Posterior cingulate gyrus (tissue), 11 donors: ENCODE results near the gene KIF1B.
A peak's percentile ranks its signal among the peaks of the same experiment; 100 is the strongest.
"Not testable (repeated sequence)": the region's sequence is repeated elsewhere in the genome, so short reads cannot be mapped to it uniquely, and the experiment has no call there.

Experiments
- DNase-seq, 10 donors: peaks; one replicate each; pipeline versions ENCODE4 v3.0.0 to v3.0.0-alpha.2; 2020 to 2021; ENCODE audit warnings: mixed read lengths in 3 of 10
- intact Hi-C: fragments of 100-400 bp; cut with DNase I; formaldehyde crosslinking; loops from one replicate; pipeline ENCODE4 v1.15.1; 2023

KIF1B gene

GRCh38 chr1:10193288-10193687 lies 17.1 kb upstream of the KIF1B start:
- DNase-seq: no peak
- intact Hi-C loops: no loop called here

- no peak for DNase-seq
- intact Hi-C loops: no loop called here
Observed at GRCh38 chr1:10195570-10195969, 14.8 kb upstream of the KIF1B start.

GRCh38 chr1:10196976-10197375 lies 13.4 kb upstream of the KIF1B start:
- intact Hi-C loops: no loop called here
- DNase-seq: no peak

- no peak for DNase-seq
Observed at GRCh38 chr1:10200620-10201019, 9.8 kb upstream of the KIF1B start.

GRCh38 chr1:10204003-10204642 lies 6.2 kb upstream of the KIF1B start:
- intact Hi-C loops: loop anchor here (10.0 kb wide), 1 partner anchor 259 kb away; the partner anchor contains the start of genes LZIC and NMNAT1
- no peak for DNase-seq

More at GRCh38 chr1:10200620-10201019, 9.8 kb upstream of the KIF1B start:
- intact Hi-C loops: loop anchor here (10.0 kb wide), 1 partner anchor 256 kb away; the partner anchor contains the start of genes LZIC and NMNAT1

- DNase-seq: not testable (repeated sequence)
- intact Hi-C loops: loop anchor here (10.0 kb wide), 1 partner anchor 260 kb away; the partner anchor contains the start of genes LZIC and NMNAT1
Observed at GRCh38 chr1:10205206-10205605, 5.2 kb upstream of the KIF1B start.

DNA sequence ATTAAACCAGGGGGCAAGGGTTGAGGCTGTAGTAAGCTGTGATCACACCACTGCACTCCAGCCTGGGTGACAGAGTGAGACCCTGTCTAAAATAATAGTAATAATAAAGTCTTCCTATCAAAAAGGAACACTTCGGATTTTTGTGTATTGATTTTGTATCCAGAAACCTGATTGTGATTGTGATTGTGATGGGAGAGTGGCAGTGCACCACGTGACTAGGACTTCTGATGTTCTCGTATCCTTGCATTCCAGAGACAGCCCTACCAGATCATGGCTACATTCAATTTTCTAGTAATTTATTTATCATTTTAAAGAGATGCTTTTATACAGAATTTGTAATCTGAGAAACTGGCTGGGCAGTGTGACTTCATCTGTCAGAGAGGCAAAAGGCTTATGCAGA lies 2.6 kb upstream of the KIF1B start:
- no peak for DNase-seq
- intact Hi-C loops: loop anchor here (10.0 kb wide), 1 partner anchor 263 kb away; the partner anchor contains the start of genes LZIC and NMNAT1

- intact Hi-C loops: loop anchor here (10.0 kb wide), 1 partner anchor 264 kb away; the partner anchor contains the start of genes LZIC and NMNAT1
- DNase-seq: no peak
Observed at GRCh38 chr1:10208537-10208936, 1.8 kb upstream of the KIF1B start.

- DNase-seq: no peak
- intact Hi-C loops: loop anchor here (10.0 kb wide), 1 partner anchor 265 kb away; the partner anchor contains the start of genes LZIC and NMNAT1
Observed at GRCh38 chr1:10209590-10209904, 823 bp upstream of the KIF1B start.

DNA sequence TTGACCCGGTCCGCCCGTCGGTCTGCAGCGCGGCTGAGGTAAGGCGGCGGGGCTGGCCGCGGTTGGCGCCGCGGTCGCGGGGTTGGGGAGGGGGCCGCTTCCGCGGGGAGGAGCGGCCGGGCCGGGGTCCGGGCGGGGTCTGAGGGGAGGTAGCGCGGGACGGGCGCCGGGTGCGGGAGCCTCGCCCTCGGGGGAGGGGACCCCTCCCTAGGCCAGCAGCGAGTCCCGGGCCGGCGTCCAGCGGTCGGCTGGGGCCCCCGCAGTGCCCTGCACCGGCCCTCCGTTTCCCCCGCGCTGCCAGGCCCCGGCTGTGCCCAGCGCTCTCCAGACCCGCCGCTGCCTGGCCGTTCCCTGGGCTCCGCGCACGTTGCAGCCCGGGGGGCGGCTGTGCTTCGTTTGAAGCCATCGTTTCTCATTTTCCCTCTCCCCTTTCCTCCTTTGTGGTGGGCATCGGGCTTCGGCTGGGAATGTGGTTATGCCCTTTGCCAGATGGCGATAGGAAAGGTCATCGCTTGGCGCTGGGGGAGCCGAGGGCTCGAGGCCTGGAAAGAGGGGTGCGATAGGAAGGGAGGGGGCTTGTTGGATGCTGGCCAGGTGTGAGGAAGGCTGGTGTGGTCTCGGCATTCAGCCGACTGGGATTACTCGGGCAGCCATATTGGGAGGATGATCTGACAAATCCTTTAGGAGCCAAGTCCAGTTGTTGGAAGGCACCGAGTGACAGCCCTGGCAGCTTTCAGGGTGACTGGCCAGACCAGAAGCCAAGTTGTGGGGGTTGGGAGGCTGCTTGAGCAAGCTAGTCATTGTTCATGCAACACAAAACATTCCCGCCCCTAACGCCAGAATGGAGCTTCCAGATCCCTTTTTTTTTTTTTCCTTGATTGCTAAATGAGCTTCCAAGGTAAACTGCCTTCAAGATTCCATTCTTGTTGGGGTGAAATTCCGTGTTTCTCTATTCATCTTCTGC lies 753 bp downstream of the KIF1B start:
- DNase-seq: peak; percentile 84 to 98 (median 92)
- intact Hi-C loops: loop anchor here (1.0 to 2.0 kb wide), 4 partner anchors 84 to 218 kb away; partner anchors contain the start of gene PGD

DNA sequence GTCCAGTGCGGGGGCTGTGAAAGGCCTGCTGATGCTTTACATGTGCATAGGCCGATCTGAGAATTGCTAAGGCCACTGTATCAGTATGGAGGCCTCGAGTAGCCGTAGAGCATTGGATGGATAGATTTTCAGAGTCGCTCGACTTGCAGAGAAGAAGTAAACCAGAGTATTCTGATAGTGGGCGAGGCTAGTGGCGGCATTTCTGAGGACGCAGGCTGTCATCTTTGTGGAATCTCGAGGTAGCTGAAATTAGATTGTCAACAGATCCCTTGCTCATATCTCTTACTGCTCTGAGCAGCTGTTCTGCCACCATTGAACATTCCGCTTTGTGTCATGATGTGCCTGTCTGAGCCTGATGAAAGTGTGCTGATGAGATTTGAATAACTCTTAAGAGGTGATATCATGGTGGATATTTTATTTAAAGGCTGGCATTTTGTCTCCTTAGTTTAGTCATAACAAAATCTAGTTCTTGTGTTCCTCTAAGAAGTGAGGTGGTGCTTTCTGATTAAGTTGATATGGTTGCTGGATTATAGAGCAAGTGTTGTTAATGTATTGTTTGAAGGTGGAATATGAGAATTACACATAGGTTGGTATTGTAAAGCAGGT lies 1.5 kb downstream of the KIF1B start:
- DNase-seq: peak in 1 of 10 donors; percentile 67
- intact Hi-C loops: loop anchor here (2.0 kb wide), 3 partner anchors 83 to 217 kb away; partner anchors contain the start of gene PGD

DNA sequence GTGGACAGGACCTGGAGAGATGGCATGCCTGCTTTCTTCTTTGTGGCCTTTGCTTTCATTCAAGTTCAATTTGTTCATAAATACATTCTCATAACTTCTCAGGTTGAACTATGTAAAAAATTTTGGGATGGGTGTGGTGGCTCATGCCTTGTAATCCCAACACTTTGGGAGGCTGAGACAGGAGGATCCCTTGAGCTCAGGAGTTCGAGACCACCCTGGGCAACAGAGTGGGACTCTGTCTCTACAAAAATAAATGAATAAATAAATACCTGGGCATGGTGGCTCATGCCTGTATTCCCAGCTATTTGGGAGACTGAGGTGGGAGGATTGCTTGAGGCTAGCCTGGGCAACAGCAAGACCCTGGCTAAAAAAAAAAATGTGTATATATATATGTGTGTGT lies 2.1 kb downstream of the KIF1B start:
- intact Hi-C loops: no loop called here
- DNase-seq: no peak

- no peak for DNase-seq
- intact Hi-C loops: no loop called here
Observed at GRCh38 chr1:10213186-10213705, 2.9 kb downstream of the KIF1B start.

- intact Hi-C loops: no loop called here
- DNase-seq: no peak
Observed at GRCh38 chr1:10216090-10216749, 5.8 kb downstream of the KIF1B start.

GRCh38 chr1:10217748-10218441 lies 7.5 kb downstream of the KIF1B start:
- peak in 1 of 10 donors; percentile 16 for DNase-seq
- intact Hi-C loops: no loop called here

- DNase-seq: no peak
- intact Hi-C loops: no loop called here
Observed at GRCh38 chr1:10220200-10220599, 9.8 kb downstream of the KIF1B start.

DNA sequence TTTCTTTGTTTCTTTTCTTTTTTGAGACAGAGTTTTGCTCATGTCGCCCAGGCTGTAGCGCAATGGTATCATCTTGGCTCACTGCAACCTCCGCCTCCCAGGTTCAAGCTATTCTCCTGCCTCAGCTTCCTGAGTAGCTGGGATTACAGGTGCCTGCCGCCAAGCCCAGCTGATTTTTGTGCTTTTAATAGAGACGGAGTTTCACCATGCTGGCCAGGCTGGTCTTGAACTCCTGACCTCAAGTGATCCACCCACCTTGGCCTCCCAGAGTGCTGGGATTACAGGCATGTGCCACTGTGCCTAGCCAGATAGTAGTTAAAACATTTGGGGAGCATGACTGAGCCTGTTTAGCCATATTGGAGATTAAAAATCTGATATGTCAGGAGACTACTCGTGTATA lies 10.3 kb downstream of the KIF1B start:
- DNase-seq, intact Hi-C loops: not testable (repeated sequence)

DNA sequence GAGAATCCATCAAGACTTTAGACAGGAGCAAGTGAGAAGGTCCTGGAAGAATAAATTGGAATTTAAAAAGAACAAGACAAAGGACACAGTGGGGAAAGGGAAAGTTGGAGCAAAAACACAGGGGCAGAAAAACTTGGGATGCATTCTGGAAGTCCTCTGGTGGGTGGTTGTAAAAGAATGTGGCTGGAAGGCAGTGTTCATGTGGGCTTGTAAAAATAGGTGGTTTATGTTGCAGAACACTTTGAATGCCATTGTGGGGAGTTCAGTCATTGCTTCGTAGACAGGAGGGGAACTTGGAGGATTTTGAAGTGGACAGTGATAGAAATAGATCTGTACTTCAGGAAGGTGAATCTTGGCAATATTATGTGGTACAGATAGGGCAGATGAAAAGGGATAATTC lies 15.2 kb downstream of the KIF1B start:
- intact Hi-C loops: no loop called here
- no peak for DNase-seq

DNA sequence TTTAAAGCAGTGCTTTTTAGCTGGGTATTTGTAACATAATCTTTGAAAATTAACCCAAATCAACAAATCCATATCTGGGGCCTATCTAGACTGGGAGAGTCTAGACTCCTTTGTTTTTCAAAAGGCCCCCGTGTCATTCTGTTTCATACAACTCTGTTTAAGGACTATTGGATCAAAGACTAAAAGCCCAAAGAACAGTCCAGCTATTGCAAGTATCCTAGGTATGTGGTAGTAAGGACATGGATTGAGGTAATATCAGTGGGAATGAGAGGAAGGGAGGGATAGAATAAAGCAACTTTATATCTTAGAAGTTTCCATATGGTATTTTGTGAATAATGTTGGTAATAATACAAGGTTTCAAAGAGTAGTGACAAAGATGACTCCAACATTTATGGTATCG lies 18.2 kb downstream of the KIF1B start:
- intact Hi-C loops: no loop called here
- no peak for DNase-seq
